HG02642 (cell line): ENCODE data around the gene AJAP1.

Experiments used
- ATAC-seq: cut with Tn5 transposase; IDR thresholded peaks from one replicate; pipeline ENCODE4 v1.9.1; 2021; ENCODE audit warnings: mild to moderate bottlenecking; ENCODE audit not compliant: unreplicated experiment, poor library complexity

Gene AJAP1

DNA sequence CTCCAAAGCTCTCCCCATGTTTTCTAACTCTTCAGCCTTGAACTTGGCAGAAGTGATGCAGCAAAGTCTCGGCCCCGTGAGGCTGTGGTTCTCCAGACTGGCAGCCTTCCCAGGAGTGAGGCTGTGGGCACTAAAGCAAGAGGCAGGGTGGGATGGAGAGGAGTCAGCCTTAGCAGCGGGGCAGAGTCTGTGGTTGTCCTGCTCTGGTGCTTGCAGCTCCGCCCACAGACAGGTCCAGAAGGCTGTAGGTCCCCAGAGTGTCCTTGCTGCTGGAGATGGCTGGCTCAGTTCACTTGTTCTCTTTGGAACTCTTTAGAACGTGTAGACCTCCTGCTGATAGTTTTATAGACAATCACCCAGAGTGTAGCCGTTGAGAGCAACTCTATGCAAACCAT is 142.6 kb downstream of the AJAP1 start:
- ATAC-seq = no peak

DNA sequence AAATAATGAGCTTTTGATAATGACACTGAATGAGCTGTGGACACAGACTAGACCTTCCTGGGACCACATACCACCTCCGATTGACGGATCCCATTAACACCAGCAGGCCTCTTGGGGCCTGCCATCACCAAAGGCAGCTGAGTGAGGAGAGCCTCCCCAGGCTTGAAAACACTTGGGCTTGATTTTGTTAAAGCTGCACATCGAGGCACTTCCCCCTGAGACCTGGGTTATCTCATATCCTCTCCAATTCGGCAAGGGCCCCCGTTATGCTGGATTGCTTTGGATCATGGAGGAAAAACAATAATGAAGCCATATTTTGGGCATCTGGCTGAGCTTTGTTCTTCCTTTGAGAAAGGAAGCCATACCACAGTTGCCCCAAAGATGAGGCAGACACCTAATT is 143.0 kb downstream of the AJAP1 start:
- ATAC-seq = no peak

DNA sequence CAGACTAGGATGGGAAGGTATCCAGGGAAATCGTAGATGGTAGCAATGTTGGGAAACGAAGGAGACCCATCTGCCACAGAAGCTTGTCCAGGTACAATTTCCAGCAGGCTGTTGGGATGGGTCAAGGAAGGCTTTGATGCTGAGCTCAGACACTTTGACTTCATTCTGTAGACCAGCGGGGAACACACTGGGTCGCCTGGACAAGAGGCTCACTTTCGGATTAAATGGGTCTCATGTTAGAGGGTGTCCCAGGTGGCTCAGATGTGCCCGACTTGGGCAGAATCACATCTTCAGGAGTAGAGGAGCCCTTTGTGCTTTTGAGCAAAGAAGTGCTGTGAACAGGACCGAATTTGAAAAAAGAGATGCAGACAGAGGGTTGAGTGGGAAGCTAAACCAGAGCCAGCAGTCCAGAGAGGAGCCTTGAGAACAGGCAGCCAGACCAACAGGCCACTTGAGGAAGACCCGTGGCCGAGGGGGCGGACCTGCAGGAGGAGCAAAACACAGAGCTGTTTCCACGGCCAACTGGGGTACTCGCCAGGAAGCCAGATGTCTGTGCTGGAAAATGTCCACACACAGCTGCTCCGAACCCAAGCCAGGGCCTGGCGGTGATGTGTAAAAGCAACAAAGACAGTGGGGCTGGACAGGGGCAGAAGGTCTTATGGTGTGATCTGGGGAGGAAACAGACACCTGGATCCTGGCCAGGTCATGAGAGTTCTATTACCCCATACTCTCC is 146.9 kb downstream of the AJAP1 start:
- ATAC-seq = no peak

DNA sequence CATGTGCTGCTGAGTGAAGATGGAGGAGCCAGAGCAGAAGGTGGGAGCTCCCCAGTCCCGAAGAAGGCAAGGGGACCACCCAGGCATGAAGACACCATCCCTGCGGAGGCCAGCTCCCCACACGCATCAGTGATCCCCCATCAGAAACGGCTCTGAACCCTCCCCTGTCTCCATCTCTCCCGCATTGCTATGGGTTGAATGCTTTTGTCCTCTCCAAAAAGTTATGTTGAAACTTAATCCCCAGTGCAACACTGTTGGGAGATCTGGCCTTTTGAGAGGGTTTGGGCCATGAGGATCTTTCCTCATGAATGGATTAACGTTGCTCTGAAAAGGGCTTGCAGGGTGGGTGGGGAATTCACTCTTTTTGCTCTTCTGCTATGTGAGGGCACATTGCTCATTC is 147.6 kb downstream of the AJAP1 start:
- ATAC-seq = no peak

DNA sequence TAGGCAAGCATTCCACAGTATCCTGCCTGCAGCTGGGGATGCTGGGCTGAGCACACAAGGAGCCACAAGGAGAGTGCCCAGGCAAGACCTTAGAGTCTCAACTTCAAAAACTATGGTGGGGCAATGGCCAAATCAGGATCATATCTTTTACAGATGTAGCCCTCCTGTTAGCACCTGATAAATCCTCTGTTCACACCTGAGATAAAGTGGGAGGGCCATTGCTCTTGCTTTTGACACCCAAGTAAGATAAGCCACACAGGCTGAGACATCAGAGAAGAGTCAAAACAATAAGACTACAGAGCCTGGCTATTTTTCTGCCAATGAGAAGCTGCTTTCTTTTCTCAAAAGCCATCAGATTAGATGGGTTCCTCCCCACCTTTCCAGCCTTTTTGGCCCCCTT is 148.9 kb downstream of the AJAP1 start:
- no peak for ATAC-seq

DNA sequence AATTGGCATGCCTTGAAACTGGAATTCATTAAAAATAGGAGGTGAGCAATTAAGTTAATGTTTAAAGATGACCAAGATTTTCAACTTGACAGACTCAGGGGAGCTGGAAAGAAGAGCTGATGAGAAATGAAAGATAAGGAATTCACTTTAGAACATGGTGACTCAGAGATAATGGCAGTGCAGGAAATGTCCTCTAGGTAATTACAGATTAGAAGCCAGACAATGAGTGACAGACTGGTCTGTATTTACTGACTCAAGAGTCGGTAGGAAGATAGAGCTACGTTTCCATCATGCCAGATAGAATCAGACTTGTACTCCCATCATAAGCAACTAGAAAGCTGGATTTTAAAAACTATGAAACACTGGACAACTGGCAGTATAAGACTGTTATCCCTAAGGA is 151.6 kb downstream of the AJAP1 start:
- ATAC-seq = no peak

DNA sequence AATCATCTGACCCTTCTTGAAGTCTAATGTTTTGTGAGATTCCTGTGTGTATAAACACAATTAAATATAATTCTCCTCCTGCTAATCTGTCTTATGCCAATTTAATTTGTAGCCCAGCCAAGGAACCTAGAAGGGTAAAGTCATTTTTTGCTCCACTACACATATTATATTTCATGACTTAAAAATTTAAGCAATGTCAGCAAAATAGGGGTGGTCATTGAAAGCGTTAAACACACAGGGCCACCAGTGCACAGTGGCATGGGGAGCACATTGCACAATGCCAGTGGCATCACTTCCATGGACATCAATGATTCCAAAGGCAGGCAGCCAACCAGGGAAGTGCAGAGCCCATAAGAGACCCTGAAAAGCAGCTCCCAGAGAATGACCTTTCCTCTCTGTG is 166.1 kb downstream of the AJAP1 start:
- no peak for ATAC-seq

DNA sequence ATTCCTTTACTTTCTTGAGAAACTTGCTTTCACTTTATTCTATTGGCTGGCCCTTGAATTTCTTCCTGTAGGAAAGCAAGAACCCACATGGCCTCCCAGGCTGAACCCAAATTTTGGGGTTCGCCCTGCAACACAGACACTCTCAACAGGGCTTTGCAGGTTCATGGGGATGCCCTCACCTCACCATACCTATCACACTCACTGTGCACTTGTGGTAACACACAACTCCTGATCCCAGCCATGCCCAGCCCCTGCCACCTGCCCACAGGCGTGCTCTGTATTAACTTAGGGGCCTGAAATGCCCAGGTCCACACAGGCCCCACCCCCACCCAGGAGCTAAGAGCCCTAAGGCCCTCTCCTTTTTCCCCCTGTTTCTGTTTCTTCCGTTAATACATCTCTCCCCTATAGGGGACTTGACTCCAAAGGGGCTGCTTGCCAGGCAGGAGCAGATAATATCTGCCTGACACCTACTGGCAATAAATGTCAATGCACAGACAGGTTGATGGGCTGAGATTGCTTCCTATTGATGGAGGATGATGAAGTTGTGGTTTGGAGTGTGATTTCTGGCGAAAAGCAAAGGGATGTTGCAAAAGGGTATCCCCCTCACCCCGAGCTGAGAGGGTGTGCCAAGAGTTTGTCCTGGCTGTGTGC is 171.5 kb downstream of the AJAP1 start:
- no peak for ATAC-seq

DNA sequence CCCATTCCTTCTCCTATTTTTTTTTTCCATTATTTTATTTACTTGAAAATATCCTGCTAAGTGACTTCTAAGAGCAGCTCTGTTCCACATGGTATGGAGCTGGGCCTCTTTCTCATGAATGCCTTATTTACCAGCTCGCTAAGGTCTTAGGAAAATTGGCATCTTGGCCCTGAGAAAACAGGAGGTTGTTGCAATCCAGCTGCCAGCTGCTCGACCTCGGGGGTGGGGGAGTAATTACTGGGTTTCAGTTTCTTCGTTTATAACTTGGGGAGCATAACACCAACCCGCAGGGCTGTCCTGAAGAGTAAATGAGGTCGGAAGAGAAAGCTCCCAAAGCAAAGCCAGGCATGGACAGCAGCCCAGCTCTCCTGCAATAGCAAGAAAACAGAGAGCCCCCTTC is 176.3 kb downstream of the AJAP1 start:
- no peak for ATAC-seq

DNA sequence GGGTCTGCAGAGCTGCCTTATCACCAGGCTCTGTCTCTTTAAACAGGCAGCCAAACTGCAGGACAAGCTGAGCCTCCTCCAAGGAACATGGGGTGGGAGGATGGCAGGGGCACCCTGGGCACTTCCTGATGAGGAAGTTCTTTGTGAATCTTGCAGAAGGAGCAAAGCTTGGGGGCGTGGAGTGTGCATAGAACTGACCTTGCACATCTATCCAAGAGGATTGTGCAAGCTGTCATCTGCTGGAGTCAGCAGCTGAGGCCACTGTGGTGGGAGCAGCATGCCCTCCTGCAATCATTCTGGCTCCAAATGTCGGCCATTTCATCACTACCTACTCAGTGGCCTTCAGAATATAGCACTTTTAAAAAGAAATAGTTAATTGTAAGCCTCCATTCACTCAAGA is 182.2 kb downstream of the AJAP1 start:
- ATAC-seq = no peak

DNA sequence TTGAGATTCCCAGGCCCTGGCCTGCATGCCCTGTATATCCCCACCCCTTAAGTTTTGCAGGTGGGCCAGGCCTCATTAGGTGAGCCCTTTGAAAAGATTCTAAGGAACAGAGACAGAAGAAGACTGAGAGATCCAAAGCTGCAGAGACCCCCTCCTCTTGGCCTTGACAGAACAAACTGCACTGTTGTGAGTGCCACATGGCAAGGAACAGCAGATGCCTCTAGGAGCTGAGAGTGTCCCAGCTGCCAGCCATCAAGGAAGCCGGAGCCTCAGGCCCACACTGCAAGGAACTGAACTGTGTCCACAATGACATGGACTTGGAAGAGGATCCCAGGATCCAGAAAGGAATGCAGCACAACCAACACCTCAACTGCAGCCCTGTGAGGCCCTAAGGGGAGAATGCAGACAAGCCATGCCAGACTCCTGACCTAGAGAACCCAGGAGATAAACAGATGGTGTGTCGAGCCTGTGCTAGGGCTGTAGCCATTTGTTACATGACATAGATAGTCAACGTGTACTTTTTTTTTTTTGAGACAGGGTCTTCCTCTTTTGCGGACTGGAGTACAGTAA is 182.7 kb downstream of the AJAP1 start:
- no peak for ATAC-seq

DNA sequence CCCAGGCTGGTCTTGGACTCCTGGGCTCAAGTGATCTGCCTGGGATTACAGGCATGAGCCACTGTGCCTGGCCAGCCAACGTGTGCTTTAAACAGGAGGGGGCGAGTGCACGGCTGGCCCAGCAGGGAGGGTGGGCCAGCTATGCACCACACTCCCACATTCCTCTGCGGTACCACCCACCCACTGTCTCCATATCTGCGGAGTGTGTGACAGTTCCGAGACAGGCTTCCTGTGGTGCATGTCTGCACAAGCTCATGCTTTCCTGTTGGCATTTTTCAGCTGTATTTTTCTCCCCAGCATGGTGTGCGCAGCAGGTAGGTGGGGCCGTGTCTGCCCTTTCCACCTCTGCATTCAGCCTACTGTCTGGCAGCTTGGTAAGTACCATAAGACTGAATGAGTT is 183.3 kb downstream of the AJAP1 start:
- no peak for ATAC-seq

DNA sequence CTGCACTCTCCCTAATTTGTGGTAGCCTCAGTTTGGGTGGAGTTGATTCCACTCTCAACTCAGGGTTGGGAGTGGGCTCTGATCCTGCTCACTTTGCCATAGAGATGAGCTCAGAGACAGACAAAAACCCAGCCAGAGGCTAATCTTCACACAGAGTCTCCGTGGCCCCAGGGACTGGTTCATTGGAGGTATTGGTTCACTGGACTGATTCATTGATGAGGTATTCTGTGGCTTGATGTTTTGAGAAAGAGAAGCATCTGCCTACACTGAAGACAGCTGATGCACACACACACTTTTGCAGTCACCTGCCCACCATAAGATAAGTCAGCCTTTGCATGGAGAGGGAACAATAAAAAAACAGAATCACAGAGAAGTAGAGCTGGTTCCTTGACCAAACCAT is 183.8 kb downstream of the AJAP1 start:
- no peak for ATAC-seq
